PC-3 (cell line): ENCODE results near the gene FAR2. TPM values are rescaled to one million over a fixed set of nuclear protein-coding genes. Genes with fewer than 3 reads are reported as not detected.
"Not testable (repeated sequence)": the region's sequence is repeated elsewhere in the genome, so short reads cannot be mapped to it uniquely, and the experiment has no call there.

Experiments used
- ATAC-seq: fragments of 200-7000 bp; cut with Tn5 transposase; 2 replicates; pipeline ENCODE4 v1.9.1; 2020; ENCODE audit warnings: mild to moderate bottlenecking, moderate library complexity
- BruUV-seq: library from RNA; stranded (reverse); fragments of 400-500 nt; replicated peaks from 2 replicates; lab custom pipeline; 2021; lab: Mats Ljungman, UMichigan
- CTCF ChIA-PET: fragments of 300-600 bp; sonication (Branson Sonifier 250); formaldehyde crosslinking; loops from one replicate; lab custom pipeline; 2022; ENCODE audit warnings: antibody characterized with exemption; lab: Charles Lee
- POLR2A ChIA-PET: fragments of 300-600 bp; sonication (Branson Sonifier 250); formaldehyde crosslinking; loops from one replicate; lab custom pipeline; 2022; ENCODE audit warnings: antibody characterized with exemption; ENCODE audit not compliant: unreplicated experiment; lab: Charles Lee
- DNase-seq: peaks from one replicate; pipeline ENCODE4 v3.0.0-alpha.2; 2015
- H2AFZ ChIP-seq: fragments of 300-600 bp; sonication (generic); 2 replicates; pipeline ENCODE4 v1.6.0; 2016; ENCODE audit warnings: antibody characterized with exemption, low read length
- H3F3A ChIP-seq: fragments of 300-600 bp; sonication (generic); one replicate; pipeline ENCODE4 v1.6.0; 2017; ENCODE audit warnings: antibody characterized with exemption, low read length, control low read depth, mild to moderate bottlenecking; ENCODE audit not compliant: unreplicated experiment
- H3K27ac ChIP-seq: fragments of 300-600 bp; sonication (generic); 2 replicates; pipeline ENCODE4 v1.5.1; 2016; ENCODE audit warnings: mild to moderate bottlenecking, low read length
- H3K27me3 ChIP-seq: fragments of 300-600 bp; sonication (generic); 2 replicates; pipeline ENCODE4 v1.6.1; 2016; ENCODE audit warnings: low read length, mixed read lengths
- H3K36me3 ChIP-seq: fragments of 300-600 bp; sonication (generic); 2 replicates; pipeline ENCODE4 v1.6.1; 2016; ENCODE audit warnings: low read depth, mixed run types, low read length, mixed read lengths
- H3K4me1 ChIP-seq: fragments of 300-600 bp; sonication (generic); 2 replicates; pipeline ENCODE4 v1.5.1; 2016; ENCODE audit warnings: low read length; ENCODE audit not compliant: insufficient read depth
- H3K4me2 ChIP-seq: fragments of 300-600 bp; sonication (generic); 2 replicates; pipeline ENCODE4 v1.6.0; 2016; ENCODE audit warnings: low read length
- H3K4me3 ChIP-seq: fragments of 300-600 bp; sonication (generic); 2 replicates; pipeline ENCODE4 v1.5.1; 2016; ENCODE audit warnings: mild to moderate bottlenecking, low read length, mixed read lengths
- H3K79me2 ChIP-seq: fragments of 300-600 bp; sonication (generic); 2 replicates; pipeline ENCODE4 v1.6.1; 2017; ENCODE audit warnings: low read length, mixed read lengths
- H3K9ac ChIP-seq: fragments of 300-600 bp; sonication (generic); 2 replicates; pipeline ENCODE4 v1.6.0; 2016; ENCODE audit warnings: mild to moderate bottlenecking, low read length
- H3K9me2 ChIP-seq: fragments of 300-600 bp; sonication (generic); replicated peaks from 2 replicates; pipeline ENCODE4 v1.6.1; 2016; ENCODE audit warnings: mixed run types, low read length, mixed read lengths
- H3K9me3 ChIP-seq: fragments of 300-600 bp; sonication (generic); 2 replicates; pipeline ENCODE4 v1.6.1; 2016; ENCODE audit warnings: low read length, mixed read lengths
- H4K20me1 ChIP-seq: fragments of 300-600 bp; sonication (generic); 2 replicates; pipeline ENCODE4 v1.6.1; 2016; ENCODE audit warnings: low read length, mixed read lengths
- CTCF ChIP-seq: fragments of 300-600 bp; sonication (generic); conservative IDR thresholded peaks from 2 replicates; pipeline ENCODE4 v1.5.1; 2017; ENCODE audit warnings: antibody characterized with exemption, low read depth, mild to moderate bottlenecking, low read length
- EZH2 ChIP-seq: fragments of 300-600 bp; sonication (generic); IDR thresholded peaks from one replicate; pipeline ENCODE4 v1.6.1; 2017; ENCODE audit warnings: antibody characterized with exemption, mild to moderate bottlenecking, low read length; ENCODE audit not compliant: unreplicated experiment
- EZH2phosphoT487 ChIP-seq: fragments of 300-600 bp; sonication (generic); IDR thresholded peaks from 2 replicates; pipeline ENCODE4 v1.6.1; 2018; ENCODE audit warnings: mild to moderate bottlenecking, antibody characterized with exemption, low read length, borderline replicate concordance
- intact Hi-C: fragments of 100-400 bp; cut with micrococcal nuclease; formaldehyde crosslinking; loops from 2 replicates; pipeline ENCODE4 v1.9.0; 2023
- total RNA-seq: library from RNA; depleted of rRNA; stranded (reverse); fragments of >200 nt; gene quantifications from 2 replicates; pipeline ENCODE4 v1.2.3, GENCODE V29; 2014

The FAR2 gene
- total RNA-seq, 1 experiment from 2014 or later, result 10.2 TPM

- intact Hi-C loops, result no loop called here
- no peak for ATAC-seq
- BruUV-seq, result no TSS peak
Measured at GRCh38 chr12:29167445-29167844, 18.4 kb downstream of the FAR2 start.

GRCh38 chr12:29167988-29168387, 18.9 kb downstream of the FAR2 start:
- ATAC-seq, result no peak

More at GRCh38 chr12:29167445-29167844, 18.4 kb downstream of the FAR2 start:
- TF ChIP-seq EZH2phosphoT487 (no peak), CTCF (no peak), EZH2 (no peak)
- Histone ChIP-seq H4K20me1 (no peaks in the 10 kb centered on the region), H3F3A (no peaks in the 10 kb centered on the region), H3K4me2 (no peak overlapping the region), H3K79me2 (no peaks in the 10 kb centered on the region), H3K36me3 (no peaks in the 10 kb centered on the region), H3K4me1 (peaks cover 30% of the 10 kb centered on the region), H3K9me3 (no peaks in the 10 kb centered on the region), H3K9me2 (no peaks in the 10 kb centered on the region), H2AFZ (no peak overlapping the region), H3K9ac (no peak overlapping the region), H3K27ac (no peak overlapping the region), H3K4me3 (no peak overlapping the region), H3K27me3 (no peaks in the 10 kb centered on the region)
- ChIA-PET POLR2A (no interaction called here), CTCF (no interaction called here)
- DNase-seq, result no peak

GRCh38 chr12:29169978-29170377, 20.9 kb downstream of the FAR2 start:
- POLR2A ChIA-PET, H3K4me3 ChIP-seq, H3K9me2 ChIP-seq, H3K4me1 ChIP-seq, H3K27me3 ChIP-seq, H3K4me2 ChIP-seq, BruUV-seq, H3K9me3 ChIP-seq, H3K79me2 ChIP-seq, H2AFZ ChIP-seq, H3K27ac ChIP-seq, H4K20me1 ChIP-seq, H3K9ac ChIP-seq, H3F3A ChIP-seq, intact Hi-C loops, DNase-seq, CTCF ChIA-PET, H3K36me3 ChIP-seq, ATAC-seq: not testable (repeated sequence)

More at GRCh38 chr12:29167988-29168387, 18.9 kb downstream of the FAR2 start:
- POLR2A ChIA-PET, result no interaction called here
- DNase-seq, result no peak
- Histone ChIP-seq H3K4me2 (no peak overlapping the region), H3K27ac (no peak overlapping the region), H3K79me2 (no peaks in the 10 kb centered on the region), H2AFZ (no peak overlapping the region), H3K4me1 (peaks cover 25% of the 10 kb centered on the region), H3K27me3 (no peaks in the 10 kb centered on the region), H3K9ac (no peak overlapping the region), H3K9me2 (no peaks in the 10 kb centered on the region), H3K36me3 (no peaks in the 10 kb centered on the region), H4K20me1 (no peaks in the 10 kb centered on the region), H3F3A (no peaks in the 10 kb centered on the region), H3K9me3 (no peaks in the 10 kb centered on the region), H3K4me3 (no peak overlapping the region)
- no TSS peak for BruUV-seq
- TF ChIP-seq EZH2 (no peak), EZH2phosphoT487 (no peak), CTCF (no peak)
- intact Hi-C loops, result no loop called here
- CTCF ChIA-PET, result no interaction called here

GRCh38 chr12:29170478-29171084, 21.5 kb downstream of the FAR2 start:
- H4K20me1 ChIP-seq, CTCF ChIA-PET, intact Hi-C loops, H3K4me1 ChIP-seq, BruUV-seq, H3K9me2 ChIP-seq, H3K27ac ChIP-seq, H3K9me3 ChIP-seq, H3K9ac ChIP-seq, H3K27me3 ChIP-seq, H3K4me2 ChIP-seq, POLR2A ChIA-PET, H3K79me2 ChIP-seq, DNase-seq, H3K36me3 ChIP-seq, H3F3A ChIP-seq, ATAC-seq, H2AFZ ChIP-seq, H3K4me3 ChIP-seq: not testable (repeated sequence)
